ENCODE data around the gene PRODH2.
A peak's percentile ranks its signal among the peaks of the same experiment; 100 is the strongest.
"Not testable (repeated sequence)": the region's sequence is repeated elsewhere in the genome, so short reads cannot be mapped to it uniquely, and the experiment has no call there.

Gene PRODH2

DNA sequence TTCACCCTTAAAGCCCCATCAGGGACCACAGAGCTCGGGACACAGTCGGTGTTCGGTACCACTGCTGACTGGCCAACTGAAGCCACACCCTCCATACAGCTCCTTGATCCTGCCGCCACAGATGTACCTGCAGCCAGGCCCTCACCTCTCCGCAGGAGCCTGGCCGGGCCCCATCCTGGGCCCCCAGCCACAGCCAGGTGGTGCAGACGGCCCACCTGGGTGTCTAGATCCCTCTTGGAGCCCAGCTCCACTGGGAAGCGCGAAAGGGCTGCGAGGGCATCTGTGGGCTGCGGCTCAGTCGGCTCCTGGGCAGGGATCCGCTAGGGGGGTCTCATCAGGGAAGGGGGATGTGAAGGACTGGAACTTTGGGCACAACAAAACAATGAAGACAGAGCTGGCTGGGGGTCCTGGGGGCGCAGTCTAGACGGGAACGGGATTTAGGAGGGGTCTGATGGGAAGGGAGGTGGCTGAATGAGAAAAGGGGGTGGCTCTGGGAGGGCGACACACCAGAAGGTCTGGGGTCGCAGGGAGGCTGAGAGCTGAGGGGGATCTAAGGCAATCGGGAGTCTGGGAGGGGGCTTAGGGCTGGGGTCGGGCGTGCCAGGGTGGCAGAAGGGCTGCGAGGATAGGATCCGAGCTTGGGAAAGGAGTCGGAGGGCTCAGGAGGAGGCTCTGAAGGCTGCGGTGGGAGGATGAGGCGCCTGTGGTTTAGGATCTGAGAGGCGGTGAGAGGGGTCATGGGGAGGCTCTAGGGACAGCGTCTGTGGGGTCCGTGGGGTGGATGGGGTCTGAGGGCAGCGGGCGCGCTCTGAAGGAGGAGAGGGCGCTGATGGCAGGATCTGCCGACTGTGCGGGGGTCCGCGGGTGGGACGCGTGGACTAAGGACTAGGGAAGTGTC lies 15.8 kb downstream of the PRODH2 start:
- no peak for ATAC-seq
- DNase-seq = no peak

DNA sequence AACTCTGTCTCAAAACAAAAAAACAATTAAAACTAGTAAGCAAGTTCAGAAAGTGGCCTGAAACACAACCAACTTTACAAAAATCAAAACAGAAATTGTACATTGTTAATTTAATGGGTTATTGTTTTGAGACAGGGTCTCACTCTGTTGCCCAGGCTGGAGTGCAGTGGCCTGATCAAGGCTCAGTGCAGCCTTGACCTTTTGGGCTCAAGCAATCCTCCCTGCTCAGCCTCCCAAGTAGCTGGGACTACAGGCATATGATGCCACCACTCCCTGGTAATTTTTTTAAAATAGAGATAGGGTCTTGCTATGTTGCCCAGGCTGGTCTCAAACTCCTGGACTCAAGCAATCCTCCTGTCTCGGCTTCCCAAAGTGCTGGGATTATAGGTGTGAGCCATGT lies 17.1 kb downstream of the PRODH2 start:
- not testable (repeated sequence) for ATAC-seq, DNase-seq

DNA sequence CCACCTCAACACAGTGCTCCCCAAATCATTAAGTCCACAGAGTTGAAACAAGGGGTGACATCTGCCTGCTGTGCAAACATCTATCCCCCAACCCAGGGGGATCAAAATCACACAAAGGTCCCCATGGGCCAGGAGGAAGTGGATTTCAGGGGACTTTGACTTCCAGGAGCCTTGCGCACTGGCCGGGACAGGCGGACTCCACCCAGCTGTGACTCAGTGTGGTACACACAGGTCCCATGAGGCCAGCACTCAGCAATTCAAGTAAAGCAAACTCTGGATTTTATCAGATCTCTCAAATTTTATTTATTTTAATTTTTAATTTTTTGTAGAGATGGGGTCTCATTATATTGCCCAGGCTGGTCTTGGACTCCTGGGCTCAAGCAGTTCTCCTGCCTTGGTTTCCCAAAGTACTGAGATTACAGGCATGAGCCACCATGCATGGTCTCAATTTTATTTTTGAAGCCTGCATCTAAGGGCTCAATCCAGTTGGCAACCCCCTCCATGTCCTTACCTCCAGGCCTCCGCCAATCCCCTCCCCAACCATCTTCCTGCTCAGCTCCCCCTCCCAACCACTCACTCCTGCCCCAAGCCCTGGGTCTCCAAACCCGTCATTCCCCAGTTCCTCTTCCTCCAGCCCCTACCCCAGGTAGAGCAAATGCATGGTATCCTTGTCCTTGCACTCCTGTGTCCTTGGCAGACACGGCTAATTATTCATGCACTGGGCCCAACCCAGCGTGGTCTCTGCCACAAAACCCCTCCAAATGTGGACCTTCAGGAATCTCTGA lies 19.1 kb downstream of the PRODH2 start:
- no peak for DNase-seq
- no peak for ATAC-seq

DNA sequence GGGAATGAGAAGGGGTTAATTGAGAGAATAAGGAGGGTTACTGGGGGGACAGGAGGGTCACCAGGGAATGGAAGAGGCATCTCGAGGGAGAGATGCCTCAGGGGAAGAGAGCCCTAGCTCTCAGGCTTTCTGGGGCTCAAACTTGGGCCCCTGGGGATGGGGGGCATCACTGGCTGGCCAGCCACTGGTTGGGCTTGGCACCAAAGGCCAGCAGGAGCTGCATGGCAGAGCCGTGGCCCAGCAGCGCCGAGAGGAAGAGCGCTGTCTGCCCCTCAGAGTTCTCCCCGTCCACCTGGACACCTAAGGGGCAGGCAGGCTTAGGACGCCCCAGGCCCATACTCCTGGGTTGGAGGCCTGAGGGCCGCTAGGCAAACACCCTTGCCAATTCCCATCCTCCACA lies 19.8 kb downstream of the PRODH2 start:
- DNase-seq (no peak), ATAC-seq (no peak)

DNA sequence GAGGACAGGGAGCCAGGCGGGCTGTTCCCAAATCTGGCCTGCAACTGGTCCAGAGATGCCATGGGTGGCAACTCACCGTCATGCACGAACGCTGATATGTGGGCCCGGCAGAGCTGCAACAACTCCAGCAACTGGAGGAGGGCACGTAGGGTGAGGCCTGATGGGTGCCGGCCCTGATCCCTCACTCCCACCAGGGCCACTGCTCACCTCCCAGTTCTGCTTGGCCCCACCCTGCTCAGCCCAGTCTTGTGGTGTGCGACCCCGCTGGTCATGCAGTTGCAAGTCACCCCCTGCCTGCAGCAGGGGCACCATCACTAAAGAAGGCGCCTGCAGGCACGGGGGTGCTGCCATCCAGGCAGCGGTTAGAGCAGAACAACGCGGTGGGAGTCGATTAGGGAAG lies 20.3 kb downstream of the PRODH2 start:
- ATAC-seq = no peak
- DNase-seq = no peak

DNA sequence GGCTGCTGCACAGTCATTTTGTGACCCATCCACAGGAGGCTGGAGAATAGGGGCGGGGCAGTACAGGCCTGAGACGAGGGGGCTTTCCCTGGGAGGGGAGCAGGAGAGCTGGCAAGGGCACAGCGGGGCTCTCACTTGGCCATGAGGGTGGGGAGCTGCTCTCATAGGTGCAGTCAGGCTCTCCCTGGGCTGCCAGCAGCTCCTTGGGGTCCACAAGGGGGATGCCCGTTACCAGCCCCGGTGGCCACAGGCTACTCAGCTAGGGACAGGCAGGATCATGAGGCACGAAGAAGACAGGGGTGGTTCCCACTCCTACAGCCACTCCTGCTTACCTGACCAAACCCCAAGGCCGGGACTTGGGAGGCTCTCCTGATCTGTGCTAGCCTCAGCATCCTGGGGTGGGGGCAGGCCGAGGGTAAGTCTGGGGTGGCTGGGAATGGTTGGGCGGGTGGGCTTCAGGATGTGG lies 20.8 kb downstream of the PRODH2 start:
- DNase-seq (no peak), ATAC-seq (no peak)

DNA sequence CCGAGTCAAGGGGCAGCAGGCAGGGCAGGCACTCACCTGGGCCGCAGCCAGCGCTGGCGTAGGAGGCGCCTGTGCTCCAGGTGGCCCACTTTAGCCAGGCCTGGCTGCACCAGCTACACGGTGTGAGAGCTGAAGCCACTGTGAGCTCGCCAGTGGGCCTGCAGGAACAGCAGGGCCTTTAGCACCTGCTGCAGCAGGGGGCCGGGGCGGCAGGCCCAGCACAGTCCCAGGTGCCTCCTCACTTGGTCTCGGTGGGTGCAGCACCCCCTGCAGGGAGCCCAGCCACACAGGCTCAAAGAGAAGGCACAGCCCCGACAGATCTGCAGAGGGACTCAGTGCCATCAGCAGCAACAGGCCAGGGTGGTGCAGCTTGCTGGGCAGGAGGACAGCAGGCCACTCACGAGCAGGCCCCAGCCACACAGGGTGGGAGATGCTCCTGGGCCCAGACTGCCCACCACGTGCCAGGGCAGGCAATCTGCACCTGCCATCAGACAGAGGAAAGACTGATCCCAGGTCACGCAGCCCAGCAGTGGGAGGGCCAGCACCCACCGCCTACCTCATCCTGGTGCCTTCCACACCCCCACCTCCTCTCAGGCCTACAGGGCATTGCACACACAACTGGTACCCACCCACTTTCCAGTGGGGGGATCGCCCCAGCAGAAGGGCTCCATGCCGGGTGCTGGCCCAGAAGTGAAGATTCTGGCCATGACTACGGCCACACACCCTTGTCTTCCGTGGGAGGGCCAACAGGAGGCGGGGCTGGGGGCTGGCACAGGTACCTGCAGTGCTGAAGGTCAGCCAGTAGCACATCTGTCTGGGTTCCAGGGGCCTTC lies 21.4 kb downstream of the PRODH2 start:
- no peak for ATAC-seq
- peak; percentile 24 for DNase-seq

DNA sequence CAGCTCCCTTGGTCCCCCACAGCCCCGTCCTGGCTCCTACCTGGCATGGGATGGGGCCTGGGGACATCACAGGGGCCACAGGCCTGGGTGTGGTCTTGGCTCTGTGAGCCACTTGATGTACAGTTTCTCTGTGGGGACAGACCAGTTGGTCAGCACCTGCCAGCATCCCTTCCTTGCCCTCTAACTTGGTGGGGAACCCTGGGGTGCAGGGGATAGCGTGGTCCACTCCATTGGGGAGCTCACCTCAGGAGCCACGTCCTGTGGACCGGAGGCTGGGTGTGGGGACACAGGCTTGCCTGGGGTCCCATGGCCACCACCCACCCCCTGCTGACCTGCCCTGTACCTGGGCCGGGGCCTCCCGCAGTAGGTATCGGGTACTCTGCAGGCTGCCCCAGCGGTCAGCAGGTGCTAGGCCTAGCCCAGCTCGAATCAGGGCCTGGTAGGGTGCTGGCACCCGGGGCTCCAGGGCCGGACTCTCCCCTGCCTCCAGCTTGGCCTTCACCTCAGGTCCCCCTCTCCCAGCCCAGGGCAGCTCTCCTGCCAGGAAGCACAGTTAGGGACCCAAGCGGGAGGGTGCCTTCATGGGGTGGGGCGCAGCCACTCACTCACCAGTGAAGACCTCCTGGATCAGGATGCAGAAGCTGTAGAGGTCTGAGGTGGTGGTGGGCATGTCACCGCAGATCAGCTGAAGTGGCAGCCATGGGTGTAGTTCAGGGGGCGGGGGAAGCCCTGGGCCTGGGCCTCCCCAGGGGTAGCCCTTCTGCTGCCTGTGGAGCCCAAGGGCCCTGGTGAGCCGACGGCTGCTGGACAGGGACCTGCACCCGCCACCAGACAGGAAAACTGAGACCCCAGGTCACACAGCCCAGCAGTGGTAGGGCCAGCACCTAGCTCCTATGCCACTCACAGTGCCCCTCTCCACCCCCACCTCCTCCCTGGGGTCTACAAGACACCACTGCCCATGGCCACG lies 22.4 kb downstream of the PRODH2 start:
- ATAC-seq (no peak), DNase-seq (no peak)

DNA sequence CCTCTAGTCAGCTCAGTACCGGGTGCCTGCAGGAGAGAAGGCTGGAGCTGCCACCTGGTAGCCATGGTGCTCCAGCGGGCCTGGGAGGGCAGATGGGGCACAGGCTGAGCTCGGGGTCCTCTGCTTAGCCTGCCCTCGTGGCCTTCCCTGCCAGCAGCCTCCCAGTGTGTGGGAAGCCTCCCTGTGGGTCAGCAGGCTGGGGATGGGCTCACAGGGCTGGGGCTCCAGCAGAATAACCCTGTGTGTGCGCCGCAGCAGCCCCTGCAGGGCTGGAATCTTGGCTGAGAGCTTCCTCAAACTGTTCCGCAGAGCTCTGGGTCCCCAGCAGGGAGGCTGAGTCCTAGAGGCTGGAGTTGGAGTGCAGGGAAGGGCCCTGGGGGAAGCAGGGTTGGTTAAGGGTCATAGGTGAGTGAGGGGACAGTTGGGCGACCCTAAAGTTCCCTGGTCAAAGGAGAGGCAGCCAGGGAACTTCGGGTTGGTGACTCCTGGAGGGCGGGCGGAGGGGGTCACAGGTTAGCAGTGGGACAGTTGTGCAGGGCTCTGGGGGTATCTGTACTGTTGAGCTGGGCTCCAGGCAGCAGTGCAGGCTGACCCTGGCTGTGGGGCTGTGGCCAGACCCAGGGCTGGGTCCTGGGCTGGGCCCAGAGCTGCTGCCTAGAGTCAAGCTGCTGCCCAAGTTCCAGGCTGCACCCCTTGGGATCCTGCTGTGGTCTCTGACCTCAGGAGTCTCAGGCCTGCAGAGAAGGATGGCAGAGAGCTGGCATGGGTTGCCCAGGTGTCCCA lies 23.3 kb downstream of the PRODH2 start:
- ATAC-seq (no peak), DNase-seq (no peak)

DNA sequence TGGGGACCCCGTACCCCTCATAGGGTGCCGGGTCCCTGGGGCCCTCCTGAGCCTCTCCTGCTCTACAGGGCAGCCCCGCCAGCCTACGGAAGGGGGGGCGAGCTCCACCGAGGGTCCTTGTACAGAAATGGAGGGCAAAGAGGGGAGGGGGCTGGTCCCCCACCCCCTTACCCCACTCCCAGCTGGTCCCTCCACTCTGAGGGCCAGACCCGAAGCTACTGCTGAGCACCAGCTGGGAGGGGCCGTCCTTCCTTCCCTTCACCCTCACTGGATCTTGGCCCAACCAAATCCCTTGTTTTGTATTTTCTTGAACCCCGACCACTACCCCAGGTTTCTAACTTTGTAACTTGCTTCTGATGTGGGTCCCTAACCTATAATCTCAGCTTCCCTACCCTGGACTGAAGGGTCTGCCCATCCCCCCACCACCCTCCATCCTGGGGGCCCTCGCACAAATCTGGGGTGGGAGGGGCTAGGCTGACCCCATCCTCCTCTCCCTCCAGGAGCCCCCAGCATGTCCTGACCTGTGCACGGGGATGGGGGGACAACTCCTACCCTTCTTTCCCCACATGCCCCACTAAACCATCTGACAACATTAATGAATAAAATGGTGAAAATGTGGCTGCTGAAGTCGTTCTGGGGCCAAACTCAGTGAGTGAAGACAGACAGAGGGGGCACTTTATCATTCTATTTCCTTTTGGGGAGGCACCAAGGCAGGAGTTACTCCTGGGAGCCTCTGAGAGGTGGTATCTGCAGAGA lies 24.3 kb downstream of the PRODH2 start:
- DNase-seq = no peak
- ATAC-seq = no peak

DNA sequence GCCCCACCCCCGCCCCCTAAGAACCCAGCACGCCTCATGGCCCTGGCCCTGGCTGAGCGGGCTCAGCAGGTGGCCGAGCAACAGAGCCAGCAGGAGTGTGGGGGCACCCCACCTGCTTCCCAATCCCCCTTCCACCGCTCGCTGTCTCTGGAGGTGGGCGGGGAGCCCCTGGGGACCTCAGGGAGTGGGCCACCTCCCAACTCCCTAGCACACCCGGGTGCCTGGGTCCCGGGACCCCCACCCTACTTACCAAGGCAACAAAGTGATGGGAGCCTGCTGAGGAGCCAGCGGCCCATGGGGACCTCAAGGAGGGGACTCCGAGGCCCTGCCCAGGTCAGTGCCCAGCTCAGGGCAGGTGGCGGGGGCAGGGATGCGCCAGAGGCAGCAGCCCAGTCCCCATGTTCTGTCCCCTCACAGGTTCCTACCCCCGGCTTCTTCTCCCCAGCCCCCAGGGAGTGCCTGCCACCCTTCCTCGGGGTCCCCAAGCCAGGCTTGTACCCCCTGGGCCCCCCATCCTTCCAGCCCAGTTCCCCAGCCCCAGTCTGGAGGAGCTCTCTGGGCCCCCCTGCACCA lies 25.3 kb downstream of the PRODH2 start:
- no peak for ATAC-seq
- no peak for DNase-seq

DNA sequence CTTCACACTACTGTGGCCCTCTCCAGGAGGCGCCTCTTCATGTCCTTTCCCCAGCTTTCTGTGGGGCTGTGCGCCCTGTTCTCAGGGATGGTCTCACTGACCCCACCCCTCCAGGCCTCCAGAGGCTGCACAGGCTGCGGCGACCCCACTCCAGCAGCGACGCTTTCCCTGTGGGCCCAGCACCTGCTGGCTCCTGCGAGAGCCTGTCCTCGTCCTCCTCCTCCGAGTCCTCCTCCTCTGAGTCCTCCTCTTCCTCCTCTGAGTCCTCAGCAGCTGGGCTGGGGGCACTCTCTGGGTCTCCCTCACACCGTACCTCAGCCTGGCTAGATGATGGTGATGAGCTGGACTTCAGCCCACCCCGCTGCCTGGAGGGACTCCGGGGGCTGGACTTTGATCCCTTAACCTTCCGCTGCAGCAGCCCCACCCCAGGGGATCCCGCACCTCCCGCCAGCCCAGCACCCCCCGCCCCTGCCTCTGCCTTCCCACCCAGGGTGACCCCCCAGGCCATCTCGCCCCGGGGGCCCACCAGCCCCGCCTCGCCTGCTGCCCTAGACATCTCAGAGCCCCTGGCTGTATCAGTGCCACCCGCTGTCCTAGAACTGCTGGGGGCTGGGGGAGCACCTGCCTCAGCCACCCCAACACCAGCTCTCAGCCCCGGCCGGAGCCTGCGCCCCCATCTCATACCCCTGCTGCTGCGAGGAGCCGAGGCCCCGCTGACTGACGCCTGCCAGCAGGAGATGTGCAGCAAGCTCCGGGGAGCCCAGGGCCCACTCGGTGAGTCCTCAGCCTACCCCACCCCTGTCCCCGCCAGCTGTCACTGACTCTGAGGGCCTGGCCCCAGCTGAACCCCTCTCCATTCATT lies 26.1 kb downstream of the PRODH2 start:
- DNase-seq (no peak), ATAC-seq (no peak)

DNA sequence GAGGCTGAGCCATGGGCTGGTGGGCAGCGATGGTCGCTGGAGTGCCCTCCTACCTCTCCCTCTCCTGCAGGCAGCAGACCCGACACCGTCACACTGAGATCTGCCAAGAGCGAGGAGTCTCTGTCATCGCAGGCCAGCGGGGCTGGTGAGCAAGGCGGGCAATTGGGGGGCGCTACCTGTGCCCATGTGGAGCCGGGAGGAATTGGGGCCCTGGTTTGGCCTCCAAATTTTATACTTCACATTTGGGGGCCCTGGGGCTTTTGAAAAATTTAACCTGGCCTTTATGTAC lies 27.4 kb downstream of the PRODH2 start:
- no peak for ATAC-seq
- DNase-seq = no peak

DNA sequence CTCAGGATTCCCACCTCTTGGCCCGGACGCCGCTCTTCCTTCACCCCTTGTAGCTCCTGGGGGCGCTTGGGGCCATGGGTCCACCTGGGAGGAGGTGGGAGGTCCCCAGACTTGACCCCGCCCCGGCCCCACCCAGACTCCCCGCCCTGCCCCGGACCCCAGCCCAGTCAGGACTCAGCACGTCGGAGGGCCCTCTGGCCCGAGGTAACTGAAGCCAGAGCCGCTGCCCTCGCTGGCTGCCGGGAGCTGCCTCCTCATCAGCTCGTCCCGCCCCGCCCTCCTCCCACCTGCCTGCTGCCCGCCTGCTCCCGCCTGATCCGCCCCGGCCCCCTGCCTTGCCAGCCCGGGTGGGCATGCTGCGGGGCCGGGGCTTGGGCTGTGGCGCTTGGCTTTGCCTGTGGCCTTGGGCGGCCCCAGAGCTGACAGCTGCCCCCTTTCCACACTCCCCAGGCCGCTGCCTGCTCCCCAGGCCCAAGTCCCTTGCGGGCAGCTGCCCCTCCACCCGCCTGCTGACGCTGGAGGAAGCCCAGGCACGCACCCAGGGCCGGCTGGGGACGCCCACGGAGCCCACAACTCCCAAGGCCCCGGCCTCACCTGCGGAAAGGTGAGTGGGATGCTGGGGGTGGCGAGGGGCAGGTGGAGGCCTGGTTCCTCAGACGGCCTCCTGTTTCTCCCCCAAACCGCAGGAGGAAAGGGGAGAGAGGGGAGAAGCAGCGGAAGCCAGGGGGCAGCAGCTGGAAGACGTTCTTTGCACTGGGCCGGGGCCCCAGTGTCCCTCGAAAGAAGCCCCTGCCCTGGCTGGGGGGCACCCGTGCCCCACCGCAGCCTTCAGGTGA lies 27.9 kb downstream of the PRODH2 start:
- ATAC-seq = no peak
- no peak for DNase-seq

DNA sequence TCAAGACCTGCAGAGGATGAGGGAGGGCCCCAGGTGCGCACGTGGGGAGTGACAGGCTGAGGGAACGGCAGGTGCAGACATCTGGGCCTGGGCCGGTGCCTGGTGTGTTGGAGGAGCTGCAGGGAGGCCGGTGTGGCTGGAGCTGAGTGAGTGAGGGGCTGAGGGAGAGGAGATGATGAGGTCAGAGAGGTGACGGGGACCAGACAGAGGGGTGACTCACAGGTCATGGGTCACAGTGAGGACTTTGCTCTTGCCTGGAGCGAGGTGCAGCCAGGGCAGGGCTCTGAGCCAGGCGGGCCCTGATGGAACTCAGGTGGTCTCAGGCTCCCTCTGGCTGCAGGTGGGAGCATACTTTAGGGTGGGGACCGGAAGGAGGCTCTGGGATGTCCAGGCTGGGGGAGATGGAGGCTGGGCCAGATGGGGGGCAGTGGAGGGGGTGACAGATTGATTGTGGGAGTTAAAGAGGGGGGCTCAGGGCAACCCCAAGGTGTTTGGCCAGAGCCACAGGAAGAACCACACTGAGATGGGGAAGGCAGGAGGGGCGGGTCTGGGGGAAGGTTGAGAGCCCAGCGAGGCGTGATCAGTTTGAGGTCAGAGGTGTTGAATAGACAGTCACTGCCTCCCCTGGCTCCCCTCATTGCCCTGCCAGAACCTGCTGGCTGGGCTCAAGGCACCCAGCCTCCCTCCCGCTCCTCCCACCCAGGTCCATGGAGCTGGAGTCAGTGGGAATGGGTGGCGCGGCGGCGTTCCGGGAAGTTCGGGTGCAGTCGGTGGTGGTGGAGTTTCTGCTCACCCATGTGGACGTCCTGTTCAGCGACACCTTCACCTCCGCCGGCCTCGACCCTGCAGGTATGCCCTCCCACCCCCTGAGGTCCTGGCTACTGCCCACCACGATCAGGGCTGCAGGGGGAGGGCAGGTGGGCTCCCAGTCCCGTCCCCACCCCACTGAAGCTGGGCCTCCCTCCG lies 28.9 kb downstream of the PRODH2 start:
- DNase-seq (no peak), ATAC-seq (no peak)

DNA sequence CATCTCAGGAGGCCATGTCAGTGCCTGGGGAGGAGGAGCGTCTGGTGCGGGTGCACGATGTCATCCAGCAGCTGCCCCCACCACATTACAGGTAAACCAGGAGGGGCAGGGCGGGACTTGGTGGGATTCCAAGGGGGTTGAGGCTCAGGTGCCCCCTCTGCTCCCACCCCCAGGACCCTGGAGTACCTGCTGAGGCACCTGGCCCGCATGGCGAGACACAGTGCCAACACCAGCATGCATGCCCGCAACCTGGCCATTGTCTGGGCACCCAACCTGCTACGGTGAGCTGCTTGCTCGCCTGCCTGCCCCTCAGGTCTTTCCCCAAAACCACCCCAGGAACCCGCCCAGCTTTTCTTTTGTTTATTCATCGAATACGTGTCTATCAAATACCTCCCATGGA lies 30.1 kb downstream of the PRODH2 start:
- DNase-seq = no peak

More for the DNA sequence above, 30.1 kb downstream of the PRODH2 start:
- ATAC-seq = no peak

Data from stimulated activated naive CD8-positive, alpha-beta T cell treated with anti-CD3 and anti-CD28 coated beads, Interleukin-15, Interleukin-2, amounts not matched to agents 100 U/mL and 50 U/mL, for 24 hours (primary cell).